SH-SY5Y (cell line): ENCODE data around the gene THADA.

ENCODE experiments used
- GATA2 ChIP-seq: IDR thresholded peaks from 2 replicates; pipeline ENCODE4 v1.6.1; 2011; ENCODE audit warnings: mild to moderate bottlenecking, low read depth, low read length
- GATA3 ChIP-seq: IDR thresholded peaks from 2 replicates; pipeline ENCODE4 v1.6.1; 2011; ENCODE audit warnings: low read depth, mild to moderate bottlenecking, low read length, moderate library complexity

DNA sequence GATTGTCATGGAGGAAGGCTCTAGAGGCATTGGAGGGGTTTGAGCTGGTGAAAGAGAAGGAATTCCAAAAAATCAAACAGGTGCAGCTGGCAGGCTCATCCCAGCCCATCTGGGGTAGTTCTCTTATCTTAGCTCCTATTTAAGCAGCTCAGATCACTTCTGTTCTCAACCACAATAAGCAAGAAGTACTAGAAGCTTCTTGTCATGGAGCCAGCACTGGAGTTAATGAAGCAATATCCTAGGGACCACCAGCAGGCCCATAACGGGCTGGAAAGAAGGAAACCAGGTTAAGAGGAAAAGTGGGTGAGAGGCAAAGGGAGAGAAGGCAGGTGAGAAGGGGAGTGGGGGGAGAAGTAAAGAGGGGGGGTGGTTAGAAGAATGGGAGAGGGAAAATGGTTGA lies 268.7 kb downstream of the THADA start:
- no peak for TF ChIP-seq GATA2
- no peak for TF ChIP-seq GATA3
